GM21423 (cell line): Measurements from ENCODE around the gene PHF2.

Experiments used
- ATAC-seq: cut with Tn5 transposase; IDR thresholded peaks from one replicate; pipeline ENCODE4 v1.9.1; 2021; ENCODE audit warnings: mild to moderate bottlenecking, moderate library complexity; ENCODE audit not compliant: unreplicated experiment

The PHF2 gene

GRCh38 chr9:93693129-93693528 lies 116.7 kb downstream of the PHF2 start:
- no peak for ATAC-seq

- no peak for ATAC-seq
Observed at GRCh38 chr9:93697352-93698139, 121.2 kb downstream of the PHF2 start.

GRCh38 chr9:93698140-93698908 lies 121.9 kb downstream of the PHF2 start:
- no peak for ATAC-seq

- ATAC-seq: no peak
Observed at GRCh38 chr9:93699650-93700049, 123.3 kb downstream of the PHF2 start.

GRCh38 chr9:93701494-93702218 lies 125.3 kb downstream of the PHF2 start:
- no peak for ATAC-seq

- ATAC-seq: no peak
Observed at GRCh38 chr9:93702261-93702660, 125.9 kb downstream of the PHF2 start.

GRCh38 chr9:93708289-93708986 lies 132.1 kb downstream of the PHF2 start:
- ATAC-seq: no peak

GRCh38 chr9:93708987-93709302 lies 132.6 kb downstream of the PHF2 start:
- no peak for ATAC-seq

GRCh38 chr9:93709600-93710369 lies 133.4 kb downstream of the PHF2 start:
- no peak for ATAC-seq

- no peak for ATAC-seq
Observed at GRCh38 chr9:93710370-93710723, 134.0 kb downstream of the PHF2 start.

- ATAC-seq: no peak
Observed at GRCh38 chr9:93711002-93711401, 134.6 kb downstream of the PHF2 start.

- ATAC-seq: no peak
Observed at GRCh38 chr9:93712896-93713295, 136.5 kb downstream of the PHF2 start.

- no peak for ATAC-seq
Observed at GRCh38 chr9:93713716-93714115, 137.3 kb downstream of the PHF2 start.

GRCh38 chr9:93721417-93721965 lies 145.1 kb downstream of the PHF2 start:
- no peak for ATAC-seq

- no peak for ATAC-seq
Observed at GRCh38 chr9:93724852-93725251, 148.5 kb downstream of the PHF2 start.

GRCh38 chr9:93725382-93725781 lies 149.0 kb downstream of the PHF2 start:
- ATAC-seq: no peak

GRCh38 chr9:93726147-93726546 lies 149.8 kb downstream of the PHF2 start:
- no peak for ATAC-seq
